ENCODE measurements around the gene MLEC.

DNA sequence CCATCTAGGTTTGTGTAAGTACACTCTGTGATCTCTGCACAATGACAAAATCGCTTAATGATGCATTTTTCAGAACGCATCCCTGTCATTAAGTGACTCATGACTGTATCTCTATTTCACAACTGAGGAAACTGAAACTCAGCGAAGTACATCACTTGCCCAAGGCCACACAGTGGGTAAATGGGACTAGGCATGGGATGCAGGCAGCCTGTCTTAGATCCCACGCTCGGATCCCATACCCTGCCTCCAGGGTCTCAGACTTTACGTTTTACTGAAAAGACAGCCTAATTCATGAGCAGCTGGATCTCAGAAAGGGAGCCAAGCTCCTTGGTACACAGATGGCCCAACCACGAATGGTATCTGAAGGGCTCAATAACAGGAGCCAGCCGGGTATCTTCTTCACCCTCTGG is 2.4 kb upstream of the MLEC start:
- TF ChIP-seq, protein P1, sequence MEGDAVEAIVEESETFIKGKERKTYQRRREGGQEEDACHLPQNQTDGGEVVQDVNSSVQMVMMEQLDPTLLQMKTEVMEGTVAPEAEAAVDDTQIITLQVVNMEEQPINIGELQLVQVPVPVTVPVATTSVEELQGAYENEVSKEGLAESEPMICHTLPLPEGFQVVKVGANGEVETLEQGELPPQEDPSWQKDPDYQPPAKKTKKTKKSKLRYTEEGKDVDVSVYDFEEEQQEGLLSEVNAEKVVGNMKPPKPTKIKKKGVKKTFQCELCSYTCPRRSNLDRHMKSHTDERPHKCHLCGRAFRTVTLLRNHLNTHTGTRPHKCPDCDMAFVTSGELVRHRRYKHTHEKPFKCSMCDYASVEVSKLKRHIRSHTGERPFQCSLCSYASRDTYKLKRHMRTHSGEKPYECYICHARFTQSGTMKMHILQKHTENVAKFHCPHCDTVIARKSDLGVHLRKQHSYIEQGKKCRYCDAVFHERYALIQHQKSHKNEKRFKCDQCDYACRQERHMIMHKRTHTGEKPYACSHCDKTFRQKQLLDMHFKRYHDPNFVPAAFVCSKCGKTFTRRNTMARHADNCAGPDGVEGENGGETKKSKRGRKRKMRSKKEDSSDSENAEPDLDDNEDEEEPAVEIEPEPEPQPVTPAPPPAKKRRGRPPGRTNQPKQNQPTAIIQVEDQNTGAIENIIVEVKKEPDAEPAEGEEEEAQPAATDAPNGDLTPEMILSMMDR (IDR thresholded peaks at IDR 0.05 in 4 of 5, conservative IDR thresholded peaks at IDR 0.05 in 1 of 5), result no peak
- no peak for TF ChIP-seq POLR2A (IDR thresholded peaks at IDR 0.05)
